ENCODE measurements around the gene LRRC23.

- TF ChIP-seq EP300 (IDR thresholded peaks at IDR 0.05; ENCODE audit: borderline replicate concordance) (no peak), RAD21 (IDR thresholded peaks at IDR 0.05; ENCODE audit: low read depth) (no peak; the same call in none of the 2 replicates), CREB1 (IDR thresholded peaks at IDR 0.05; ENCODE audit: low read depth) (no peak), YY1 (IDR thresholded peaks at IDR 0.05; ENCODE audit: low read depth) (no peak), TEAD4 (IDR thresholded peaks at IDR 0.05) (no peak), EGR1 (IDR thresholded peaks at IDR 0.05) (no peak), TAF1 (IDR thresholded peaks at IDR 0.05; ENCODE audit: low read depth) (no peak), ZBTB7A (IDR thresholded peaks at IDR 0.05; ENCODE audit: low read depth) (no peak)
- TF ChIP-seq, protein P1, sequence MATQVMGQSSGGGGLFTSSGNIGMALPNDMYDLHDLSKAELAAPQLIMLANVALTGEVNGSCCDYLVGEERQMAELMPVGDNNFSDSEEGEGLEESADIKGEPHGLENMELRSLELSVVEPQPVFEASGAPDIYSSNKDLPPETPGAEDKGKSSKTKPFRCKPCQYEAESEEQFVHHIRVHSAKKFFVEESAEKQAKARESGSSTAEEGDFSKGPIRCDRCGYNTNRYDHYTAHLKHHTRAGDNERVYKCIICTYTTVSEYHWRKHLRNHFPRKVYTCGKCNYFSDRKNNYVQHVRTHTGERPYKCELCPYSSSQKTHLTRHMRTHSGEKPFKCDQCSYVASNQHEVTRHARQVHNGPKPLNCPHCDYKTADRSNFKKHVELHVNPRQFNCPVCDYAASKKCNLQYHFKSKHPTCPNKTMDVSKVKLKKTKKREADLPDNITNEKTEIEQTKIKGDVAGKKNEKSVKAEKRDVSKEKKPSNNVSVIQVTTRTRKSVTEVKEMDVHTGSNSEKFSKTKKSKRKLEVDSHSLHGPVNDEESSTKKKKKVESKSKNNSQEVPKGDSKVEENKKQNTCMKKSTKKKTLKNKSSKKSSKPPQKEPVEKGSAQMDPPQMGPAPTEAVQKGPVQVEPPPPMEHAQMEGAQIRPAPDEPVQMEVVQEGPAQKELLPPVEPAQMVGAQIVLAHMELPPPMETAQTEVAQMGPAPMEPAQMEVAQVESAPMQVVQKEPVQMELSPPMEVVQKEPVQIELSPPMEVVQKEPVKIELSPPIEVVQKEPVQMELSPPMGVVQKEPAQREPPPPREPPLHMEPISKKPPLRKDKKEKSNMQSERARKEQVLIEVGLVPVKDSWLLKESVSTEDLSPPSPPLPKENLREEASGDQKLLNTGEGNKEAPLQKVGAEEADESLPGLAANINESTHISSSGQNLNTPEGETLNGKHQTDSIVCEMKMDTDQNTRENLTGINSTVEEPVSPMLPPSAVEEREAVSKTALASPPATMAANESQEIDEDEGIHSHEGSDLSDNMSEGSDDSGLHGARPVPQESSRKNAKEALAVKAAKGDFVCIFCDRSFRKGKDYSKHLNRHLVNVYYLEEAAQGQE (IDR thresholded peaks at IDR 0.05; ENCODE audit: low read depth), result no peak
Measured at GRCh38 chr12:6961695-6962284, 57.2 kb downstream of the LRRC23 start.
